Gastrocnemius medialis (tissue), 4 donors: ENCODE measurements around the gene SERPINA9.

Experiments
- CTCF ChIP-seq, 5 experiments: fragments of 450-650 bp in 3 of 5; fragments of 200-600 bp in 2 of 5; sonication (generic) in 2 of 5; IDR thresholded peaks in 4 of 5; conservative IDR thresholded peaks in 1 of 5; 1 replicate in 4 of 5; 2 replicates in 1 of 5; pipeline ENCODE4 v1.5.1; 2016 to 2019; ENCODE audit warnings: antibody characterized with exemption in 5 of 5, mild to moderate bottlenecking in 3 of 5, moderate library complexity in 3 of 5
- POLR2A ChIP-seq, 2 donors: fragments of 450-650 bp; IDR thresholded peaks; one replicate each; pipeline ENCODE4 v1.6.1; 2017; ENCODE audit warnings: antibody characterized with exemption in 2 of 2, mild to moderate bottlenecking in 2 of 2, moderate library complexity in 2 of 2

DNA sequence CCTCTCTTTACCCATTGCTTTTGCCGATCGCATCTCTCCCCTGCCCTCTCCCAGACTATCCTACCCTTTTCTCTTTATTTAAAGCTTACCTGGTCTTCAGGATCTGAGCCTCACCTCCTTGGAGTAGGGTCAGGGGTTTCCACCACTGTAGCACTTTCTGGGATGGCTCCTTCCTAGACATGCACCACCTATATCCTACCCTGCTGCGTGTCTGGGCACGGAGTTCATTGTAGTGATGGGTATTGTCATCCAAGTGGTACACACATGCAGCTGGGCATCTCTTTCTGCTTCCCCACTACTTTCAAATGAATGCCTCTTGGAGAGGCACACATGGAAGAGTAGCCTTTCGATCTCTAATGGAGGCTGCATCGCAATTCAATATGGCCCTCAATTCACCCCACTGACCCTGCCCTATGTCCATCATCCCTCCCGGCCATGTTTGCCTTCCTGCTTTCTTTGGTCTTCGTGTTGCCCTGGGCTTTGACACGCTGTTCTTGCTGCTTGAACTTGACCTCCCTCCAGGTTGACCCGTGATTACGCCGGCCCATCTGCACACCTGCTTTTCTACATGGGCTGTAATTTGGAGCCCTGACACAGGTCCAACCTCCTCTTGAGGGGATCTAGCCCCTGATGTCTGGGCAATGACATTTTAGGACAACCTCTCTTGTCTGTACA lies 34.3 kb downstream of the SERPINA9 start:
- TF ChIP-seq CTCF (IDR thresholded peaks at IDR 0.05 in 4 of 5, conservative IDR thresholded peaks at IDR 0.05 in 1 of 5) = no peak
- no peak for TF ChIP-seq POLR2A (IDR thresholded peaks at IDR 0.05)
